Measurements from ENCODE around the gene SEC14L5. TPM values are rescaled to one million over a fixed set of nuclear protein-coding genes. Genes with fewer than 3 reads are reported as not detected.

Gene SEC14L5
- total and polyA plus RNA-seq, 2 experiments from 2014 or later = 0.21 TPM; not detected in 1

DNA sequence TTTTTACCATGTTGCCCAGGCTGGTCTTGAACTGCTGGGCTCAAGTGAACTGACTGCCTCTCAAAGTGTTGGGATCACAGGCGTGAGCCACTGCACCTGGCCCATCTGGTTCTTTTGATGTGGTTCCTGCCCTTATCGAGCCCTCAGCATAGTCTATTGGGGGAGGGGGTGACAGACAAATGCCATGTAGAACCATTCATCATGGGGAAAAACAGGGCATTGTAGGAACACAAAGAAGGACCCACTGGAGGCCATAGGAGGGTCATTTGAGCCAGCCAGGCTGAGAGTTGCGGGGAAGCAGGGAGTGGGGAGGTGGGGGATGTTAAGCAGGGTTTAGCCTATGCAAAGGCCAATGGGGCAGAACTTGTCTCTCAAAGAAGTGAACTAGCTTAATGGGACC lies 11.9 kb downstream of the SEC14L5 start:
- Histone ChIP-seq H3K4me1 (ENCODE audit: low read depth) (peaks cover 8% of the 10 kb centered on the region), H3K9me3 (ENCODE audit: low read depth) (no peaks in the 10 kb centered on the region), H3K36me3 (no peaks in the 10 kb centered on the region), H3K4me3 (no peak overlapping the region), H3K27me3 (no peaks in the 10 kb centered on the region), H3K27ac (no peak overlapping the region)
- DNase-seq (ENCODE audit: low read depth in 1 of 2, low spot score in 1 of 2) = no peak
- TF ChIP-seq, protein P1, sequence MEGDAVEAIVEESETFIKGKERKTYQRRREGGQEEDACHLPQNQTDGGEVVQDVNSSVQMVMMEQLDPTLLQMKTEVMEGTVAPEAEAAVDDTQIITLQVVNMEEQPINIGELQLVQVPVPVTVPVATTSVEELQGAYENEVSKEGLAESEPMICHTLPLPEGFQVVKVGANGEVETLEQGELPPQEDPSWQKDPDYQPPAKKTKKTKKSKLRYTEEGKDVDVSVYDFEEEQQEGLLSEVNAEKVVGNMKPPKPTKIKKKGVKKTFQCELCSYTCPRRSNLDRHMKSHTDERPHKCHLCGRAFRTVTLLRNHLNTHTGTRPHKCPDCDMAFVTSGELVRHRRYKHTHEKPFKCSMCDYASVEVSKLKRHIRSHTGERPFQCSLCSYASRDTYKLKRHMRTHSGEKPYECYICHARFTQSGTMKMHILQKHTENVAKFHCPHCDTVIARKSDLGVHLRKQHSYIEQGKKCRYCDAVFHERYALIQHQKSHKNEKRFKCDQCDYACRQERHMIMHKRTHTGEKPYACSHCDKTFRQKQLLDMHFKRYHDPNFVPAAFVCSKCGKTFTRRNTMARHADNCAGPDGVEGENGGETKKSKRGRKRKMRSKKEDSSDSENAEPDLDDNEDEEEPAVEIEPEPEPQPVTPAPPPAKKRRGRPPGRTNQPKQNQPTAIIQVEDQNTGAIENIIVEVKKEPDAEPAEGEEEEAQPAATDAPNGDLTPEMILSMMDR (IDR thresholded peaks at IDR 0.05; ENCODE audit: low read depth, low read length) = no peak

DNA sequence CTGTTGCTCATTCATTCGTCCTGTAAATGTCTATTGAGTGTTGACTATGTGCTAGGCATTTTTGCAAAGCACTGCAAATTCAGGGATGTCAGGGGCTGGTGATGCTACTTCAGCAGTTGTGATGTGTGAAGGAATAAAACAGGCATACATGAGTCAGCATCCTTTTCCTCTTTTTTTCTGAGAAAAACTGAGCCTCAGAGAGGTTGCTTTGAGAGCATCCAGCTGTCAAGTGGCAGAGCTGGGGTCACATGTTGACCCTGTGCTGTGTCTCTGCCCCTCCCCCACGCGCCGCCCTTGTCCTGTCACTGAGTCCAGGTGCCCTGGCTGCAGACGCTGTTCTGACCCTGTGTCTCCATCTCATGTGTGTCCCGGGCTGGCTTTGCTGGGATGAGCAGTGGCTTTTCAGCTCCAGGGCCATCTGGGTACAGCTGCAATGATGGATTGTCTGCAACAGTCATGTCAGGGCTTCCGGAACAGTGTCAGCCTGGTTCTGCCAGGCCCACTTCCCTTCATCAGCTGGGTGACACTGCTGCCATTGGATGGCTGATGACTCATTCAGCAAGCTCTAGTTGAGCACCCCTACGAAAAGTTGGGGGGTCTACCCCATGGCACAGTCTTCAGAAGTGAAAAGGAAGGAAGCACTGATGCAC lies 14.9 kb downstream of the SEC14L5 start:
- no peak overlapping the region for H3K27ac ChIP-seq
- peaks cover 8% of the 10 kb centered on the region for H3K4me1 ChIP-seq (ENCODE audit: low read depth)
- DNase-seq (ENCODE audit: low read depth in 1 of 2, low spot score in 1 of 2) = no peak
- H3K4me3 ChIP-seq = no peak overlapping the region
- TF ChIP-seq, protein P1 (IDR thresholded peaks at IDR 0.05; ENCODE audit: low read depth, low read length) = no peak
- no peaks in the 10 kb centered on the region for H3K36me3 ChIP-seq
- H3K27me3 ChIP-seq = no peaks in the 10 kb centered on the region
- H3K9me3 ChIP-seq (ENCODE audit: low read depth) = no peaks in the 10 kb centered on the region

DNA sequence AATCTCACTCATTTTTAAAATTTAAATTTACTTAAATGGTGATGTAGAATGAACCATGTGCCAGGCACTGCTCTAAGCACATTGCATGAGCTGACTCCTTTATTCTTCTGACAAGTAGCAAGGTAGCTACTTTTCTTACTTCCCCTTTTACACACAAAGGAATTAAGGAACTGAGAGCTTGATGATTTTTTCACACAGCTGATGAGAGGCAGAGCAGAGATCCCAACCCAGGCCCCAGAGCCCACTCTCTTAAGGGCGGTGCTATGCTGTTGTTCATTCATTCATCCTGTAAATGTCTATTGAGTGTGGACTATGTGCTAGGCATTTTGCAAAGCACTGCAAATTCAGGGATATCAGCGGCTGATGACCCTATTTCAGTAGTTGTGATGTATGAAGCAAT lies 17.9 kb downstream of the SEC14L5 start:
- no peaks in the 10 kb centered on the region for H3K9me3 ChIP-seq (ENCODE audit: low read depth)
- TF ChIP-seq, protein P1 (IDR thresholded peaks at IDR 0.05; ENCODE audit: low read depth, low read length) = no peak
- H3K4me1 ChIP-seq (ENCODE audit: low read depth) = no peaks in the 10 kb centered on the region

DNA sequence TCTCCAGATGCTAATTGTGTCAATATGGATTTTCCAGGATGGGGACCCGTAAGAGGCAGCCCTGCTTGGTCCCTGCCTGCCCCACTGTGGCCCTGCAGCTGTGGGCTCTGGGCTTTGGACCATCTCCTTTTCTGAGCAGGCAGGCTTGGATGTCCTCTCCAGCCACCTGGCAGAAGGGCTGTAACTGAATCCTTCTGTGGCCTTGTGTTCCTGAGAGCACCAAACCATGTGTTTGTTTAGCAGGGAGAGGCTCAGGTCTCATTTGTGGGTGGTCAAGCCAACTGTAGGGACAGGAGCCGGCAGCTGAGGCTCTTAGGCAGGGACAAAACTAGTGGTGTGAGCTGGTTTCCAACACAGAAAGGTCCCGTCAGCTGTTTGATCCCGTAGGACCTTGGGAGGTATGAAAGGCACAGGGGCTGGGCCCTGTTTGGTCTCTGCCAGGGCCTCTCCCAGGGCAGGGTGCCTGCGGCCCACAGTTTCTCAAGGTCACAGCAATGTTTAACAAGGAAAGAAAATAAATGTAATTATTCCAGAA lies 18.5 kb downstream of the SEC14L5 start:
- Histone ChIP-seq H3K36me3 (no peaks in the 10 kb centered on the region), H3K9me3 (ENCODE audit: low read depth) (no peaks in the 10 kb centered on the region), H3K27me3 (no peaks in the 10 kb centered on the region), H3K4me3 (no peak overlapping the region), H3K4me1 (ENCODE audit: low read depth) (no peaks in the 10 kb centered on the region), H3K27ac (no peak overlapping the region)
- TF ChIP-seq, protein P1 (IDR thresholded peaks at IDR 0.05; ENCODE audit: low read depth, low read length) = no peak
- DNase-seq (ENCODE audit: low read depth in 1 of 2, low spot score in 1 of 2) = no peak

More for the DNA sequence above, 17.9 kb downstream of the SEC14L5 start:
- Histone ChIP-seq H3K4me3 (no peak overlapping the region), H3K27ac (no peak overlapping the region), H3K36me3 (no peaks in the 10 kb centered on the region), H3K27me3 (no peaks in the 10 kb centered on the region)
- no peak for DNase-seq (ENCODE audit: low read depth in 1 of 2, low spot score in 1 of 2)

DNA sequence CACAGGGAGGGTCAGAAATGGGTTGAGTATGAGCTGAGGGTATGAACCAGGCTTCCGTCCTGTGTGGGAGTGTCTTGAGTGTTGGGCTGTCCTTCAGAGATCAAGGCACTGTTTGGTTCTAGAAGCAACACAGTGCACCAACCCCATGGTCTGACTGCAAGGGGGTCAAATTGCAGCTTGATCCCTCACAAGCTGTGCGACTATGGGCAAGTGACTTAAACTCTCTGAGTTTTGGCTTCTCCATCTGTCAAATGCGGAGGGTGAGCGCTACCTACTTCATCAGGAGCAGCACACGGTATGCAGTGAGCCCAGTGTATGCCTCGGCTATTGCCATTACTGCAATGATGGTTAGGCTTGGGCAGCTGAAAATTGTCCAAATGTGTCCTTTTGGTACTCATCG lies 21.0 kb downstream of the SEC14L5 start:
- no peak overlapping the region for H3K4me3 ChIP-seq
- no peaks in the 10 kb centered on the region for H3K36me3 ChIP-seq
- TF ChIP-seq, protein P1 (IDR thresholded peaks at IDR 0.05; ENCODE audit: low read depth, low read length) = no peak
- no peaks in the 10 kb centered on the region for H3K9me3 ChIP-seq (ENCODE audit: low read depth)
- H3K4me1 ChIP-seq (ENCODE audit: low read depth) = peaks cover 9% of the 10 kb centered on the region
- no peak for DNase-seq (ENCODE audit: low read depth in 1 of 2, low spot score in 1 of 2)
- no peaks in the 10 kb centered on the region for H3K27me3 ChIP-seq
- H3K27ac ChIP-seq = no peak overlapping the region
